NB4 (cell line): ENCODE results near the gene PHLDA3.
"Not testable (repeated sequence)": the region's sequence is repeated elsewhere in the genome, so short reads cannot be mapped to it uniquely, and the experiment has no call there.

Experiments
- DNase-seq: peaks from one replicate; pipeline ENCODE4 v3.0.0; 2010; ENCODE audit warnings: low read depth
- H3K4me3 ChIP-seq: one replicate; pipeline ENCODE4 v1.5.1; 2011; ENCODE audit warnings: mild to moderate bottlenecking, low read depth, low read length, moderate library complexity
- CTCF ChIP-seq: IDR thresholded peaks from one replicate; pipeline ENCODE4 v1.5.1; 2012; ENCODE audit warnings: low read depth, low read length
- MAX ChIP-seq: IDR thresholded peaks from 2 replicates; pipeline ENCODE4 v1.6.1; 2011; ENCODE audit warnings: low read depth, low read length
- MYC ChIP-seq: IDR thresholded peaks from 2 replicates; pipeline ENCODE4 v1.6.1; 2011; ENCODE audit warnings: low read depth, low read length
- POLR2A ChIP-seq: IDR thresholded peaks from 2 replicates; pipeline ENCODE4 v1.6.1; 2011; ENCODE audit warnings: mild to moderate bottlenecking; ENCODE audit not compliant: insufficient read length; ENCODE audit errors: extremely low read depth

PHLDA3 gene

GRCh38 chr1:201482755-201483154 lies 13.8 kb upstream of the PHLDA3 start:
- DNase-seq, result no peak
- TF ChIP-seq CTCF (no peak), POLR2A (no peak), MAX (no peak), MYC (no peak)
- H3K4me3 ChIP-seq, result no peak overlapping the region

GRCh38 chr1:201481761-201482493 lies 12.9 kb upstream of the PHLDA3 start:
- TF ChIP-seq MYC (no peak), CTCF (peak; percentile 62)
- H3K4me3 ChIP-seq, result no peak overlapping the region
- DNase-seq, result peak; percentile 75

- H3K4me3 ChIP-seq, result no peak overlapping the region
- DNase-seq, result no peak
- TF ChIP-seq CTCF (no peak), MYC (no peak), MAX (no peak), POLR2A (no peak)
Measured at GRCh38 chr1:201481004-201481380, 12.0 kb upstream of the PHLDA3 start.

- DNase-seq, result peak; percentile 25
- H3K4me3 ChIP-seq, result no peak overlapping the region
- TF ChIP-seq MAX (no peak), POLR2A (no peak), MYC (no peak), CTCF (no peak)
Measured at GRCh38 chr1:201480231-201481003, 11.4 kb upstream of the PHLDA3 start.

- H3K4me3 ChIP-seq, result no peak overlapping the region
- DNase-seq, result no peak
- no peak for TF ChIP-seq MAX
- TF ChIP-seq MYC, result no peak
- no peak for TF ChIP-seq CTCF
- no peak for TF ChIP-seq POLR2A
Measured at GRCh38 chr1:201479201-201479730, 10.3 kb upstream of the PHLDA3 start.

- not testable (repeated sequence) for DNase-seq, H3K4me3 ChIP-seq
Measured at GRCh38 chr1:201478666-201479065, 9.7 kb upstream of the PHLDA3 start.
